OCI-M2 (cell line): ENCODE results near the gene COL11A2.

Source experiments
- DNase-seq: peaks from one replicate; lab custom pipeline; 2025; ENCODE audit not compliant: unreplicated experiment; lab: John Stamatoyannopoulos, UW

The COL11A2 gene

GRCh38 chr6:33172688-33173534, 19.4 kb downstream of the COL11A2 start:
- no peak for DNase-seq

GRCh38 chr6:33171880-33172687, 20.2 kb downstream of the COL11A2 start:
- DNase-seq: no peak

GRCh38 chr6:33171016-33171879, 21.0 kb downstream of the COL11A2 start:
- no peak for DNase-seq

GRCh38 chr6:33170176-33171015, 21.9 kb downstream of the COL11A2 start:
- DNase-seq: no peak

- DNase-seq: no peak
Measured at GRCh38 chr6:33169291-33170175, 22.7 kb downstream of the COL11A2 start.

GRCh38 chr6:33168639-33169038, 23.6 kb downstream of the COL11A2 start:
- DNase-seq: no peak

GRCh38 chr6:33168284-33168601, 24.0 kb downstream of the COL11A2 start:
- DNase-seq: no peak

- DNase-seq: no peak
Measured at GRCh38 chr6:33167374-33168283, 24.6 kb downstream of the COL11A2 start.

GRCh38 chr6:33166811-33167210, 25.5 kb downstream of the COL11A2 start:
- no peak for DNase-seq

- no peak for DNase-seq
Measured at GRCh38 chr6:33166363-33166762, 25.9 kb downstream of the COL11A2 start.

GRCh38 chr6:33165581-33166258, 26.5 kb downstream of the COL11A2 start:
- no peak for DNase-seq

- DNase-seq: no peak
Measured at GRCh38 chr6:33164665-33165373, 27.4 kb downstream of the COL11A2 start.

GRCh38 chr6:33164176-33164575, 28.1 kb downstream of the COL11A2 start:
- no peak for DNase-seq

- no peak for DNase-seq
Measured at GRCh38 chr6:33163540-33163939, 28.7 kb downstream of the COL11A2 start.

- no peak for DNase-seq
Measured at GRCh38 chr6:33161354-33162331, 30.6 kb downstream of the COL11A2 start.

GRCh38 chr6:33160728-33161344, 31.4 kb downstream of the COL11A2 start:
- DNase-seq: no peak
